NCI-H446 (cell line): Measurements from ENCODE around the gene C6orf15.
"Not testable (repeated sequence)": the region's sequence is repeated elsewhere in the genome, so short reads cannot be mapped to it uniquely, and the experiment has no call there.

ENCODE experiments used
- DNase-seq, 2 experiments: peaks; one replicate each; lab custom pipeline; 2025; lab: John Stamatoyannopoulos, UW

The C6orf15 gene

DNA sequence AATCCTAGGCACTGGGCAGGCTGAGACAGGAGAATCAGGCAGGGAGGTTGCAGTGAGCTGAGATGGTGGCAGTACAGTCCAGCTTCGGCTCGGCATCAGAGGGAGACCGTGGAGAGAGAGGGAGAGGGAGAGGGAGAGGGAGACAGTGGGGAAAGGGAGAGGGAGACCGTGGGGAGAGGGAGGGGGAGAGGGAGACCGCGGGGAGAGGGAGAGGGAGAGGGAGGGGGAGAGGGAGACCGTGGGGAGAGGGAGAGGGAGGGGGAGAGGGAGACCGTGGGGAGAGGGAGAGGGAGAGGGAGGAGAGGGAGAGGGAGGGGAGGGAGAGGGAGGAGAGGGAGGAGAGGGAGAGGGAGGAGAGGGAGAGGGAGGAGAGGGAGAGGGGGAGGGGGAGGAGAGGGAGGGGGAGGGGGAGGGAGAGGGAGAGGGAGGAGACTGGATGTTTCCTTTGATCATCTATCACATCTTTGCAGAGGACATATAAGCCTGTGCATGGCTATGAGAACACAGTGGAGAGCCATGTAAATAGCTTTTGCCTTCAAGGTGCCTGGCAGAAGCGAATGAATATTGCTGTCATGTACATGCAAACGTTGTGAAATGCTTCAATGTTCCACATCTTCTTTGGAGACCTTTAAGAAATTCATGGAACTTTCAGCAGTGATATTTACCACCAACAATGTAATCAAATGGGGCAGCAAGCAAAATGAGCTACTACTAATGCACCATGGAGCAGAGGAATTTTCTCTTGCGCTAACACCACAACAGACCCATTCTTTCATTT, 44.3 kb downstream of the C6orf15 start:
- not testable (repeated sequence) for DNase-seq

DNA sequence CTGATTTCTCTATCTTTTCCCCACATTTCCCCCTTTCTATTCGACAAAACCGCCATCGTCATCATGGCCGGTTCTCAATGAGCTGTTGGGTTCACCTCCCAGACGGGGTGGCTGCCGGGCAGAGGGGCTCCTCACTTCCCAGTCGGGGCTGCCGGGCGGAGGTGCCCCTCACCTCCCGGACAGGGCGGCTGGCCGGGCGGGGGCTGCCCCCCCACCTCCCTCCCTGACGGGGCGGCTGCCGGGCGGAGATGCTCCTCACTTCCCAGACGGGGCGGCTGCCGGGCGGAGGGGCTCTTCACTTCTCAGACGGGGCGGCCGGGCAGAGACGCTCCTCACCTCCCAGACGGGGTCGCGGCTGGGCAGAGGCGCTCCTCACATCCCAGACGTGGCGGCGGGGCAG, 45.3 kb downstream of the C6orf15 start:
- not testable (repeated sequence) for DNase-seq

DNA sequence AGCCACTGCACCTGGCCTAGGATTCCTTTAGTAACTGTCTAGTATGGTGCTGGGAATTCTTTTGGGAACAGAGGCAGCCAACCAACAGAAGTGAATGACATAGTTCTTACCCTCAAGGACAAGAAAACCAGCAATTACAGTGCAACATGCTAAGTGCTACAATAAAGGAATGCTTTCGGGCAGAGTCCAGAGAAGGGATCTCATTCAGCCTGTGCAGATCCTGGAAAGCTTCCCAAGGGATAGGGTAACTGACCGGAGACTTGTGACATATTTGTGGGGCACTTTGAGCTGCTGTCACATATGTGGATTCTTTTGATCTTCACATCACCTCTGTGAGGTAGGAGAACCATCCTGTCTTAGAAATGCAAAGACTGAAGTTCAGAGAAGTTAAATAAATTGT, 46.8 kb downstream of the C6orf15 start:
- no peak for DNase-seq

DNA sequence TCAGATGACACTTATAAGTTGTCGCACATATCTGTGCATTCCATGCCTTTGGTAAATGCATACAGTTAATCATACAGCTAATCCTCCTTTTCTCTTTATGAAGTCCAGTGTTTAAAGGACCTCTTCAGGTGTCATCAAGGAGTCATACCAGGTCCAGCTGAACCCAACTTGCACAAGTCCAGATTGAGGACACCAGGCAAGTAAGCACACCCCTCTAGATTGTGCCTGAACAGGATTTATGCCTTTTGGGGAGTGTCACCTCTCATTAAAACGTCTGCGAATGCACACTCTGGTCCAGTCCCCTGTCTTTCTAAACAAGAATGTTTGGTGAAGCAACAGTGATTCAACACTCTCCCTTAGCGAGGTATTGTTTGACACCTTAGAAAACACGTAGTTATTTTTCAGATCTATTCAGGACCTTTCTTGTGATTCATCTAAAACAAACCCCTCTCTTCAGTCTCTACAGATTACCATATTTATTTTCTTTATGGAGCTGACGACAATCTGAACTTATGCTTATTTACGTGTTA, 48.4 kb downstream of the C6orf15 start:
- no peak for DNase-seq
